AG09309 (cell line): ENCODE measurements around the gene OLFML2A.

Experiments used
- DNase-seq: peaks from one replicate; pipeline ENCODE4 v3.0.0-alpha.2; 2010; ENCODE audit warnings: low read depth
- H3K4me3 ChIP-seq: 2 replicates; pipeline ENCODE4 v1.5.1; 2011; ENCODE audit warnings: mild to moderate bottlenecking, low read depth, low read length, moderate library complexity; ENCODE audit not compliant: control insufficient read depth
- TF ChIP-seq, protein P1 (sequence below): IDR thresholded peaks from 2 replicates; pipeline ENCODE4 v1.5.1; 2011; ENCODE audit warnings: mild to moderate bottlenecking, low read depth, low read length, inconsistent platforms; ENCODE audit not compliant: insufficient read depth, control insufficient read depth; ENCODE audit errors: missing control alignments

The OLFML2A gene

DNA sequence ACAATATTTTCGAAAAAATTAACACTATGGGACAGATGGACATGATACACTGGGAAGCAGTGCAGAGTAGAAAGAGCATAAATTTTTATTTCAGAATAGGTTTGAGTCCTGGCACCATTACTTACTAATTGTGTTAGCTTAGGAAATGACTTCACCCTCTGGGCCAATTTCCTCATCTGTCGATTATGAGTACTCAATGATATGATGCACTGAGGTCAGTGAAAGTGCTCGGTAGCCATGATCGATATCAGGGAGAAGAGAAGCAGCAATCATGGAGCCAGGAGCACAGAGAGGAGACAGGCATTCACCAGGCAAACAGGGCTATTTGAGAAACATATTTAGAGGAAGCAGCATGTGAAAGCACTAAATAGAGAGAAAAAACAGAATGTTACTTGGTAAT is 35.3 kb upstream of the OLFML2A start:
- no peak overlapping the region for H3K4me3 ChIP-seq
- no peak for DNase-seq
- TF ChIP-seq, protein P1, sequence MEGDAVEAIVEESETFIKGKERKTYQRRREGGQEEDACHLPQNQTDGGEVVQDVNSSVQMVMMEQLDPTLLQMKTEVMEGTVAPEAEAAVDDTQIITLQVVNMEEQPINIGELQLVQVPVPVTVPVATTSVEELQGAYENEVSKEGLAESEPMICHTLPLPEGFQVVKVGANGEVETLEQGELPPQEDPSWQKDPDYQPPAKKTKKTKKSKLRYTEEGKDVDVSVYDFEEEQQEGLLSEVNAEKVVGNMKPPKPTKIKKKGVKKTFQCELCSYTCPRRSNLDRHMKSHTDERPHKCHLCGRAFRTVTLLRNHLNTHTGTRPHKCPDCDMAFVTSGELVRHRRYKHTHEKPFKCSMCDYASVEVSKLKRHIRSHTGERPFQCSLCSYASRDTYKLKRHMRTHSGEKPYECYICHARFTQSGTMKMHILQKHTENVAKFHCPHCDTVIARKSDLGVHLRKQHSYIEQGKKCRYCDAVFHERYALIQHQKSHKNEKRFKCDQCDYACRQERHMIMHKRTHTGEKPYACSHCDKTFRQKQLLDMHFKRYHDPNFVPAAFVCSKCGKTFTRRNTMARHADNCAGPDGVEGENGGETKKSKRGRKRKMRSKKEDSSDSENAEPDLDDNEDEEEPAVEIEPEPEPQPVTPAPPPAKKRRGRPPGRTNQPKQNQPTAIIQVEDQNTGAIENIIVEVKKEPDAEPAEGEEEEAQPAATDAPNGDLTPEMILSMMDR: no peak

DNA sequence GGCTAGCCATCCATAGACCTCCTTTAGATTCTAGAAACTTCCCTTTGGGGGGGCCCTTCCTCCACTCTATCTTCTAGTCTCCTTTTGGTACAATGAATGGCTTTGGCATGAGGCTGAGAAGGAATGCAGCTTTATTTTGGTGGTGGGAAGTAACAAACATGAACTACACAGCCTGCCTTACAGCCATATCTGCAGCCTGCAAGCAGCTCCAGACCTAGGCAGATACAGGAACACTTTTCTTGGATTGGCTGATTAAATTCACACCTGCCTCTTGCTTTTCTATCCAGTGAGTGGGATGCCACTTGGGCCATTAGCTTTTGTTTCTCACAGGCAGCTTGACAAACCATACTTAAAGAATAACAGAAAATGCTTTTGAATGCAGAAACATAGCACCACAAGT is 34.0 kb upstream of the OLFML2A start:
- DNase-seq: no peak
- no peak overlapping the region for H3K4me3 ChIP-seq
- TF ChIP-seq, protein P1: no peak

DNA sequence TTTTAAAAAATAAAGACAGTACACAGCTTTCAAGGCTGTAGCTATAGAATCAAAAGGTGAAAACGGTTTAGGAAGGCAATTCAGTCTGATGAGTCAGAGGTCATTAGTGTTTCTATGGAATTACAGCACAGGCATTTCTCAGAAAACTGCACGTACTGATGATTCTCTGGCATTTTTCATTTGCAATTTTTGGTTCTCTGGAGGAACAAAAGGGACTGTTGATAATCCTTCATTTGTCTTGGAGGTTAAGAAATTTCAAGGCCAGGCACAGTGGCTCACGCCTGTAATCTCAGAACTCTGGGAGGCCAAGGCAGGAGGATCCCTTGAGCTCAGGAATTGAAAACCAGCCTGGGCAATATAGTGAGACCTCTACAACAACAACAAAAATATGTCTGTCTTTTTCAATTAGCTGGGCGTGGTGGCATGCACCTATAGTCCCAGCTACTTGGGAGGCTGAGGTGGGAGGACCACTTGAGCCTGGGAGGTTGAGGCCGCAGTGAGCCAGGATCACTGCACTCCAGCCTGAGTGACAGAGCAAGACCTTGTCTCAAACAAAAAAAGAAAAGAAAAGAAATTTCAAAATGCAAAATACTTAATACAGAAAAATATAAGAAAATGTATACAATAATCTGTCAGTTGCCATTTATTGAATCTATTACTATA is 33.1 kb upstream of the OLFML2A start:
- no peak overlapping the region for H3K4me3 ChIP-seq
- DNase-seq: no peak
- TF ChIP-seq, protein P1: no peak

DNA sequence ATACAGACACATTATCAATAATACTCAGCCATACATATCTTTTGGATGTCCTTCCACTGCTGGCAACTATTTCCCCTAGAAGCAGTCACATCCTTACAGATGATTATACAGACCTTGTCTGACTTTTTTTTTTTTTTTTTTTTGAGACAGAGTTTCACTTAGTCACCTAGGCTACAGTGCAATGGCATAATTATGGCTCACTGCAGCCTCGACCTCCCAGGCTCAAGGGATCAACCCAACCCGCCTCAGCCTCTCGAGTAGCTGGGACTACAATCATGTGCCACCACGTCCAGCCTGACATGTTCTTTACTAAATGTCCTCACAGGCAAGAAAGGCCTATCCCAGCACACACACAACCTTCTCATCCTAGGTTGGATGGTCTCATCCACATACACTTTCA is 29.9 kb upstream of the OLFML2A start:
- TF ChIP-seq, protein P1: no peak
- DNase-seq: no peak
- no peak overlapping the region for H3K4me3 ChIP-seq

DNA sequence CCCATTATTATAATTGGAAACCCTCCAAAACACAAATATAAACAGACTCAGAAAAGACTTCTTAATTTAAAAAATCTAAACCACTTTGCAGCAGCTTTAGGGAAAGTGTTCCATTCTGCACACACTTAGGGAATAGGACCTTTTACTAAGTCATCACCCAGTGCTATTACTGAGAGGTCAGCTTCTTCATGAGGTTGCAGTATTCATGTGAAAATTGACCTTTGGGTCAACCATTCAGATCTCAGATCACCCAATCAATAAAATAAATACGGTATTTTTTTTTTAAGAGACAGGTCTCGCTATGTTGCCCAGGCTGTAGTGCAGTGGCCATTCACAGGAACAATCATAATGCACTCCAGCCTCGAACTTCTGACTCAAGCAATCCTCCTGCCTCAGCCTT is 27.6 kb upstream of the OLFML2A start:
- TF ChIP-seq, protein P1: no peak
- no peak for DNase-seq
- H3K4me3 ChIP-seq: no peak overlapping the region

DNA sequence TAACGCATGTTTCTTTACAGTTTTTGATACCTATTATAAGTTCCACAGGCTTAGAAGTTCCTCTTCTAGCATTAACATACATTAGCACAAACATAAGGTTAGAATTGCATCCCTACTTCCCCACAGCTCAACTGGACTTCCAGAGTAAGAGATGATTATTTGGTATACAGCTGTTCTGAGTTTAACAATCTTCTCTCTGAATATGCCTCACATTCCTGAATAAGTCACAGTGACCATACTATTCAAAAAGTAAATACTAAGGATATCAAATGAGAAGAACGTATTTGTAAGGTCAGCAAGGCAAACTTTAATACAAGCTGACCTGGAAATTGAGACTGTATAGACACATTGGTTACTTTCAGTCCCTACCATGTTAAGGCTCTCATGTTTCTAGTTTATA is 27.2 kb upstream of the OLFML2A start:
- TF ChIP-seq, protein P1: no peak
- no peak for DNase-seq

More for the DNA sequence above, 27.2 kb upstream of the OLFML2A start:
- H3K4me3 ChIP-seq: no peak overlapping the region
